NCI-H1092 (cell line): ENCODE data around the gene HSPA1B.
A peak's percentile ranks its signal among the peaks of the same experiment; 100 is the strongest.
"Not testable (repeated sequence)": the region's sequence is repeated elsewhere in the genome, so short reads cannot be mapped to it uniquely, and the experiment has no call there.

ENCODE experiments used
- DNase-seq: peaks from one replicate; lab custom pipeline; 2025; lab: John Stamatoyannopoulos, UW

The HSPA1B gene

DNA sequence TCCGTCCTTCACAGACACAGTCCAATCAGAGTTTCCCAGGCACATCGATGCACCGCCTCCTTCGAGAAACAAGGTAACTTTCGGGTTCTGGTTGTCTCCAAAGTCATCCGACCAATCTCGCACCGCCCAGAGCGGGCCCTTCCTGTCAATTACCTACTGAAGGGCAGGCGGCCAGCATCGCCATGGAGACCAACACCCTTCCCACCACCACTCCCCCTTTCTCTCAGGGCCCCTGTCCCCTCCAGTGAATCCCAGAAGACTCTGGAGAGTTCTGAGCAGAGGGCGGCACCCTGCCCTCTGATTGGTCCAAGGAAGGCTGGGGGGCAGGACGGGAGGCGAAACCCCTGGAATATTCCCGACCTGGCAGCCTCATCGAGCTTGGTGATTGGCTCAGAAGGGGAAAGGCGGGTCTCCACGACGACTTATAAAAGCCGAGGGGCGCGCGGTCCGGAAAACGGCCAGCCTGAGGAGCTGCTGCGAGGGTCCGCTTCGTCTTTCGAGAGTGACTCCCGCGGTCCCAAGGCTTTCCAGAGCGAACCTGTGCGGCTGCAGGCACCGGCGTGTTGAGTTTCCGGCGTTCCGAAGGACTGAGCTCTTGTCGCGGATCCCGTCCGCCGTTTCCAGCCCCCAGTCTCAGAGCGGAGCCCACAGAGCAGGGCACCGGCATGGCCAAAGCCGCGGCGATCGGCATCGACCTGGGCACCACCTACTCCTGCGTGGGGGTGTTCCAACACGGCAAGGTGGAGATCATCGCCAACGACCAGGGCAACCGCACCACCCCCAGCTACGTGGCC is at the start of gene HSPA1B:
Gene HSPA1B, plus strand, starts transcription at position 453 of the 794 bp plus-strand sequence. Its CDS starts 213 bp downstream, at position 666.
- peak; percentile 94 for DNase-seq

DNA sequence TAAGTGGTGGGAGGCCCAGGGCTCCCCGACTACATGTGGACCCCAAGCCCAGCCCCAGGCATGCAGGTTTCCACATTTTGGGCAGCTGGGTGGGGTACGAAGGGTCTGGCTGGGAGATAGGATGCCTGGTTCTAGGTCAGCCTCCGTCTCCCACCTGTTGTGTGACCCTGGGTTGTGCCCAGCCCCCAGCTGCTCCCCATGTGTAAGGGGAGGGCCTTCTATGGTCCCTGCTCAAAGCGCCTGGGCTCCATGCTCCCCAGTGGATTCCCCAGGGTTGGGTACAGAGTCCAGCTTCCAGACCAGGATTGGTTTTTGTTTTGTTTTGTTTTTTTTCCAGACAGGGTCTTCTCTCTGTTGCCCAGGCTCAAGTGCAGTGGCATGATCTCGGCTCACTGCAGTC is 49.3 kb upstream of the HSPA1B start:
- DNase-seq: no peak

DNA sequence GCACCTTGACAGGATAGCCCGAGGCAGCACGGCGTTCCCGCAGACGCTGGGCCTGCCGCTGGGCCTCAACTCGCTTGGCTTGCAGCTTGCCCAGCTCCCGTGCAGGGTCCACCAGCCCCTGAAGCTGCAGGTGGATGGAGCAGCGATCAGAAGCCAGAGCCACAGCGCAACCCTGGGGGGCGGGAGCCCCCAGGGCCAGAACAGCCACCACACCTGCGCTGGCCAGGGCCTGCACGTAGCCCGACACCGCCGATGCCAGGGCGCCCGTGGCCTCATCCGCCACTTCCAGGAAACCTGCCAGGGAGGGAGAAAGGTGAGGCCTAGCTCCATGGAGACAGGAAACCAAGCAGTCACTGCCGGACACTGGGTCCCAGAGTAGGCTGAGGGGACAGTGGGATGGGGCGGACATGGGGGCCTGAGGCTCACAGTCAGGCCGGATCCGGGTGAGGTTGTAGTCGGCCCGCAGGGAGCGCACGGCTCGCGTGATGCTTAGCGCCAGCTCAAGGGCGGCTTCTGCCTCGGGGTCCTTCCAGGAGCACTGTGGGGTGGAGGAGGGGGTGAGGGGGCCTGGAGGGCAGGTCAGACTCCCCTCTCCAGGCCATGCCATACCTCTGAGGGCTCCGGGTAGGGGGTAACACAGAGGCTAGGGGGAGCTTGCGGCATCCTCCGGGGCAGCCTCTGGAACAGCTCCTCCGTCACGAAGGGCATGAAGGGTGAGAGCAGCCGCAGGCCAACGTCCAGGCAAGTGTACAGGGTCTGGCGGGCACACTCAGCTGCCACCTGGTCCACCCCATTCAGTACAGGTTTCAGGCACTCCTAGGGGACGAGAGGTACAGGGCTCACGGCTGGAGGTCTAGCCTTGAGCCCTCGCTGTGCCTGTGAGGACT is 48.3 kb upstream of the HSPA1B start:
- no peak for DNase-seq

DNA sequence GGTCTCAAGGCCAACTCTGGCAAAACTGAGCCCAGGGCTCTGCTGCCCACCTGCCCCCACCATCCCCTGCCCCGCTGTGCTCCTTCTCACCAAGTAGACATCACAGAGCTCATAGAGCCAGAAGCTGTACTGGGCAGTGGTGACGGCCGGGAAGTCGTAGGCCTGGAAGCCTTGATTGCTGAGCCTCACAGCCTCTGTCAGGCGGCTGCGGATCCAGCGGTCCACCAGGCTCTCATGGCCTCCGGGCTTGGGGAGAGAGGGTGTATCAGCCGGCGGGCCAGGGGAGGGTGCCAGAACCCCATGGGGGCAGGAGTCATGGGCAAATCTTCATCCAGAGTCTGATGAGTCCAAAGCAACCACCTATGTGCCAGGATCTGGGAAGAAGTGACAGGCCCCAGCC is 47.6 kb upstream of the HSPA1B start:
- no peak for DNase-seq

DNA sequence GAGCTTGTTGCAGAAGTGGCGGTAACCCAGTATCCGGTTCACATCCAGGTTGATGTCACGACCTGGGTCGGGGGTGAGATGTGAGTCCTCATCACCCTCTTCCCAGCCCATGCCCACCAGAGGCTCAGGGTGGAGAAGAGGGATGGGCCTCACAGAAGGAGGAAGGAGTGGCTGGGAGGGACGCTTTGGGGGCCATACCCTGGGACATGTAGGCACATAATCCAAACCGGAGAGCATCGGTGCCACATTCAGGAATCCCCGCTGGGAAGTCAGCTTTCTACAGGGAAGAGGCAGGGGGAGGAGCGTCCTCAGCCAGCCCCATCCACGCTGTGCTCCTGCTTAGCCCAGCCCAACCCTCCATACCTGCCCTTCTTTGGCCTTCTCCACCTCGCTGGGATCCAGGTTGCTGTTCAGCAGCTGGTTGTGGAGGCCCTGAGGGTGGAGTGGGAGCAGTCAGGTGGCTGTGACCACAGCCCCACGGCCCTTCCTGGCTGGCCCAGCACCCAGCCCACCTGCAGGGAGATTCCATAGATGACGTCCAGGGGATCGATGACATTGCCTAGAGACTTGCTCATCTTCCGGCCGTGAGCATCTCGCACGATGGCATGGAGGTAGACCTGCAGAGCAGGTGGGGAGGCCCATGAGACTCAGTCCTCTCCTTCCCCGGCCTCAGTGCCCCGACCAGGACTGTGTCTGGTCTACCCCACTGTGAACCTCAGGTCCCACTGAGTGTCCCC is 46.9 kb upstream of the HSPA1B start:
- DNase-seq: no peak

DNA sequence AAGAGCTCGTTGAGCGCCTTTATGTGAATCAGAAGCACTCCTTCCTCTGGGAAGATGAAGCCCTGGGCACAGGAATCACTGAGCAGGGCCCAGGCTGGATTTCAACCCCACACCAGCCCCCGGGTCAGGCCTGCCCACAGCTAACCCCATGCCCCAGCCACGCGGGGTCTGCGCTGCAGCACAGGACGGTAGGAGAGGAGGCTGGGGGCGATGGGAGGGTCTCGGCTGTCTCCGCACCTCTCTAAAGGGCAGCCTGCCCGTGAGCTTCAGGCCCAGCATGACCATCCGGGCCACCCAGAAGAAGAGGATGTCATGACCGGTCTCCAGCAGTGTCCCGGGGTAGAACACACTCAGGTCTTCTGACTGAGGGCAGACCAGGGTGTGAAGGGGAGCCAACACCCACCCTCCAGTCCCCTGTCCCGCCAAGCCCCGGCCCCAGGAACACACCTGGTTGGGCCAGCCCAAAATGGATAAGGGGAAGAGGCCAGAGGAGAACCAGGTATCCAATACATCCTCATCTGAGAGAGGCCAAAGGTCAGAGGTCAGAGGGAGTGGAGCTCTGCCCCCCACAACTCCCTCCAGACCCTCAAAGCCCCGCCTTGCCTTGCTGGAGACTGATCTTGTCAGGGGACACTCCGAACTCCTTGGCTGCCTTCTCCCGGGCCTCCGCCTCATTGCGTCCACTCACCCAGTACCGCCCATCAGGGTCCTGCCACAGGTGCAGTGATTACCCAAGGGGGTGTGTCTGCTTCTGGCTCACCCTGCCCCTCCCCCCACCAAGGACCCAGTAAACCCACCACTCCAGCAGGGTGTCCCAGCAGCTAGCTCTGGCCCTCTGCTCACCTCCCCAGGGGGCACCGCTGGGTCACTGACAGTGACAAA is 46.1 kb upstream of the HSPA1B start:
- DNase-seq: no peak

DNA sequence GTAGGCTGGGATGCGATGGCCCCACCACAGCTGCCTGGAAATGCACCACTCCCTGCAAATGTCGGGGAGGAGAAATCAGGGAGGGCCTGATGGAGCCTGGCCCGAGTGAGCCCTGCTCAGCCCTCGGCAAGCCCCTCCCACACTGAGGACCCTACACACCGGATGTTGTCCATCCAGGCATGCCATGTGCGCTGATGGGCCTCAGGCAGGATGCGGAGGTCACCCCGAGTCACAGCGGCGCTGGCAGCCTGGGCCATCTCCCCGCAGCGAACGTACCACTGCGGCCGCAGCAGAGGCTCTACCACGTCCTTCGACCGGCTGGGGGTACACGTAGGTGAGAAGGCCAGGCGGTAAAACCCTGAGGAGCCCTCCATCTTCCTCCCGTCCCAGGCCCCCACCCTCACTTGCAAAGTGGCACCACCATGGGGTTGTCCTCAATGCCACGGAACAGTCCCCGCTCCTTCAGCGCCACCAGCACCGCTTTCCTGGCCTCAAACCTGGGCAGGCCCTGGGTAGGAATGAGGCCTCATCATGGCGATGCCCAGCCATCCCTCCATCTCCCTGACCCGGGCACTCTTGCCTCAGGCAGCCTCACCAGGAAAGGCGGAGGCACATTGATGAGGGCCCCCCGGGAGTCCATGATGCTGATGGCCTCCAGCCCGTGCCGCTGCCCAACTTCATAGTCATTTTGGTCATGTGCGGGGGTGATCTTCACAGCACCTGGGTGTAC is 45.2 kb upstream of the HSPA1B start:
- no peak for DNase-seq

DNA sequence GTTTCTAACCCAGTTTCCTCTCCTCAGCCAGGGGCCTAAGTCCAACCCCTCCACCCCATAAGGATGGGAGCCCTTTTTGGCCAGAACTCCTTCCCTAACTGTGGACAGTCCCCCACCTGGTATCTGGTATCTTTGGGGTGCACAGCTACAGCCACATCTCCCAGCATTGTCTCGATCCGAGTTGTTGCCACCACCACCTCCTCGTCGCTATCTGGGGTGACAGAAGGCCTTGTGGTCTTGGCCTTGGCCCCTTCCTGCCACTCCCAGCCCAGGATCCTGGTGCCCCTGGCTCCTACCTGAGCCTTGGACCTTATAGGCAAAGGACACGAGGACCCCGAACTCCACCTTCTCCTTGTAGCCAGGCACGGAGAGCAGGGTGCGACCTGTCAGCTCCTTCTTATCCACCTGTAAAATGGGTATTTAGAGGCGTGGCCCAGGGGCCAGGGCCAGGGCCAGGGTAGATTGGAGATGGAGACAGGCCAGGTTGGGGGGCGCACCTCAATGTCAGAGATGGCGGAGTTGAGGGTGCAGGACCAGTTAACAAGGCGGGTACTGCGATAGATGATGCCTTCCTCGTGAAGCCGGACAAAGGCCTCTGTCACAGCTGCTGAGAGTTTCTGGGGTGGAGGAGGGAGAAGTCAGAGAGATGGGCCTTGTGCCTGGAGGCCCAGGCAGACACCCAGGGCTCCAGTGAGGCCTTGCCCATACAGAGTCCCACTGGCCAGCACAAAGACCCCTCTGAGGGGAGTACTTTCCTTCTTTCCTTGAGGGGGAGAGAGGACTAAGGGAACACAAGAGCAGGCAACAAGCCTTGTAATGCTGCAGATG is 43.2 kb upstream of the HSPA1B start:
- no peak for DNase-seq

DNA sequence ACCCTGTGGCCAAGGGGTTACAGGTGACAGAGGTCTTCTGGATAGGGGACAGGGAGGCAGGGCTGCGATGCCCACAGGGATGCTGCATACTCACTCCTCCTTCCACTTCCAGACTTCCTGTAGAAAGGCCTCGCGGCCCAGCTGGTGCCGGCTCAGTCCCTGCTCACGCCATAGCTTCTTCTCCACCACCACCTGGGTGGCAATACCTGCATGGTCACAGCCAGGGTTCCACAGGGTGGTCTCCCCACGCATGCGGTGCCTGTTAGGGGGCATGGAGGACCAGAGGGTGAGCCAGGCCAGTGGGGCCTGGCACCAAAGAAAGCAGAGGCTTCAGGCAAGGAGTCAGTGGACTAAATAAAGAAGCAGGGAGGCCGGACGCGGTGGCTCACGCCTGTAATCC is 42.1 kb upstream of the HSPA1B start:
- no peak for DNase-seq

DNA sequence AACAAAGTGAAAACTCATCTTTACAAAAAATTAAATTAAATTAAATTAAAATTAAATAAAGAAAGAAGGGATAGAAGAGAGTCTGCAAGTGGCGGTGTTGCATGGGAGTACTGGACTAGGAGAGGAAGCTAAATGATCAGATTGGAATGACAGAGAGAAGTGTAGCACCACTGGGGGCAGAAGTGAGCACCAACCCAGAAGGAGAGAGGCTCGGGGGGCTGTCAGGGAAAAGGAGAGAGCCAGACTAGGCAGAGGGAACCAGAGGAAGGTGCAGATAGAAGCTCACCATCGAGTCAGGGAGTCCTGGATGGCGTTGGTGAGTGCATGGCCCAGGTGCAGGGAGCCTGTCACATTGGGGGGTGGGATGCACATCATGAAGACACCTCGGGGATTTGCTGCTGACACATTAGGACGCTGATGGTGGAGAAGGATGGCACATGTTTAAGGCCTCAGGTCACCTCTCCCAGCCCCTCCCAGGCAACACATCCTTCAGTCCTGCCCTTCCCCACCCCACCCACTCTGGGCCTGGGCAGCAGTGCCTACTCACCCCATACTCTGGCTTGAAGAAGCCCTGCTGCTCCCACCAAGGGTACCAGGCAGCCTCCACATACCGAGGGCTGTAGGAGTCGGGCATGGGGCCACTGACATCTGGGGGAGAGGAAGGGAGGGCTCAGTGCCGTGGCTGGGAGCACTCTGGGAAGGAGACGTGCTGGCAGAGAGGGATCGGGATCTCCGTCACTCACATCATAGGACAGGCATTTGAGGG is 36.0 kb upstream of the HSPA1B start:
- peak; percentile 13 for DNase-seq

DNA sequence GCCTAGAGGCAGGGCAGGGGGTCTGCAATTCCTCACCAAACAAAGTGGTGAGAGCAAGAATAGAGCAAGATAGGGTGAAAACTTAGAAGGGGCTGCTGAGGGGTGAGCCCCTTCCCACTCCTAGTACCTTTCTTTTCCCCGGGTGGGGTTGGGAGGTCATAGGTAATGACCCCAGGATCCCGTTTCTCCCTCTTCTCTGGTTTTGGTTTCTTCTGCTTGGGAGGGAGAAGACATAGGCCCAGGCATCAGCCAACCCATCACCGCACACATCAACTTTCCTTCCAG is 35.5 kb upstream of the HSPA1B start:
- DNase-seq: no peak

DNA sequence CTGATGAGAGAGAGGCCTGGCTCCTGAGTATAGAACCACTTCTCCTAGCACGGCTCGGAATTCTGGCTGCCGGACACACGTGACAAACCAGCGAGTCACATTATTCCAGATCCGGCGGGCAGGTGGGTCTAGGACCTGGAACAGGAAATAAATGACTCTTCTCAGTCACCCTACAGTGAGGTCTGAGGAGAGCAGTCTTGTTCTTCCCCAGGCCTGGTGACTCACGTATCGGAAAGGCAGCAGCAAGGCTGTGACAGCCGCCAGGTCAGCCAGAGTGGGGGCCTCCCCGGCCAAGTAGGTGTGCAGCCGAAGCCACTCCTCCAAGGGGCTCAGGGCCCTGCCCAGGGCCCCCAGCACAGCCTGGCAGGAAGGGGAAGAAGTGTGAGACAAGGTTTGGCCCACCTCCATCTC is 34.8 kb upstream of the HSPA1B start:
- DNase-seq: no peak

DNA sequence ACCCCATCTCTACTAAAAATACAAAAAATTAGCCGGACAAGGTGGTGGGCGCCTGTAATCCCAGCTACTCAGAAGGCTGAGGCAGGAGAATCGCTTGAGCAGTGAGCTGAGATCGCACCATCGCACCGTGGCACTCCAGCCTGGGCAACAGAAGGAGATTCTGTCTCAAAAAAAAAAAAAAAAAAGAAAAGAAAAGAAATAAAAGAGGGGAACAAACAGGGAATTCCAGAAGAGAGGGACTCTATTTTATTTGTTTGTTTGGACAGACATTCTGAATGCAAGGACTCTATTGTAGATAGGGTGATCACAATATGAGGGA is 33.7 kb upstream of the HSPA1B start:
- not testable (repeated sequence) for DNase-seq

DNA sequence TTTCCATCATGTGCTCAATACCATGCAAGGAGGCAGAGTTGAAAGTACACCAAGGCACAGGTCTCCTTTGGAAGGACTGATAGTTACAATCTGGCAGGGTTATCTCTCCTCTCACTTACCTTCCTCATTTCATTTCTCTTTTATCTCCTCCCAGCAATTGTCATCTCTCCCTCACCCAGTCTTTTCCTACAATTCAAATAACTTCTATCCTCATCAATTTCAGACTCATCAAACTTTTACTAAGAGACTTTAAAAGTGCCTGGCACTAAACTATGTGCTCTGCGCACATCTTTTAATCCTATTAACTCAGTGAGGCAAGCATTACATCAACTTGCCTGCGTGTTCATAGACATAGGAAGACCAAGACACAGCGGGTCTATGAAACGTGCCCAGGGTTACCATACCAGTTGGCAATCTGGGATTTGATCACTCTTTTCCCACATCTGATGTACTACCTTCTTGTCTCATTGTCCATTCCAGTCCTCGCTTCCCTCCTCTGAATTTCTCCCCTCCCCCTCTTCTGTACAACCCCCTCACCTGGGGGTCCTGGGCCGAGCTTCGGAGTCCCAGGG is 33.2 kb upstream of the HSPA1B start:
- no peak for DNase-seq

DNA sequence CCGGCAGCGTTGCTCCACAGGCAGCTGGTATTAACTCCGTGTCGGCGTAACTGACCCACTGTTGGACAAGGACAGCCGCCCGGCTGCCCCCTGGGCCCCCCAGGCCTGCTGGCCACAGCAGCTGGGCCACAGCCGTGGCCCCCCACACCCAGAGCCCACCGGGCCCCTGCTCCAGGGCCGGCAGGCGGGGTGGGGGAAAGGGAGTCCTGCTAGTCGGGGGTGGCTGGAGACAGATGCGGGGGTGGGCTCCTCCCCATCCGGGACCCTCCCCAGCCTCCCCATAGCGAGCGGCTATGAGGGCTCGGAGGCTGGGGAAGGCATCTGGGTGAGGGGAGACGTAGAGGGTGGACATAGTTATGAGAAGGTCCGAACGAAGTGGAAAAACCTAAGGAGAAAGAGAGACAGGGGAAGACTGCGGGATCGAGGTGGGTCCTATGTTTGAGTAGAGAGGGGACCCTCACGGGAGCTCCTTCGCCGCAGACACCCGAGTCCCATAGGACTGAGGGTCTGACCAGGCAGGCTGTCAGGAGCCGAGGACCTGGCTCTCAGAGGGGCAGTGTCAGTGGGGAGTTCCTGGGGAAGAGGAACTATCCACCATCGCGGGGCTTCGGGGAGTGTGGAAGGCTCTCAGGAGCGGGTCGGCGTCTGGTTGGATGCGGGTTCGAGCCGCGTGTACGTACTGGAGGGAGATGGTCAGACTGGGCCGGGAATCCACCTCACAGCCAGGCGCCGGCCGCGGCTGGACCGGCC is 32.5 kb upstream of the HSPA1B start:
- DNase-seq: no peak

DNA sequence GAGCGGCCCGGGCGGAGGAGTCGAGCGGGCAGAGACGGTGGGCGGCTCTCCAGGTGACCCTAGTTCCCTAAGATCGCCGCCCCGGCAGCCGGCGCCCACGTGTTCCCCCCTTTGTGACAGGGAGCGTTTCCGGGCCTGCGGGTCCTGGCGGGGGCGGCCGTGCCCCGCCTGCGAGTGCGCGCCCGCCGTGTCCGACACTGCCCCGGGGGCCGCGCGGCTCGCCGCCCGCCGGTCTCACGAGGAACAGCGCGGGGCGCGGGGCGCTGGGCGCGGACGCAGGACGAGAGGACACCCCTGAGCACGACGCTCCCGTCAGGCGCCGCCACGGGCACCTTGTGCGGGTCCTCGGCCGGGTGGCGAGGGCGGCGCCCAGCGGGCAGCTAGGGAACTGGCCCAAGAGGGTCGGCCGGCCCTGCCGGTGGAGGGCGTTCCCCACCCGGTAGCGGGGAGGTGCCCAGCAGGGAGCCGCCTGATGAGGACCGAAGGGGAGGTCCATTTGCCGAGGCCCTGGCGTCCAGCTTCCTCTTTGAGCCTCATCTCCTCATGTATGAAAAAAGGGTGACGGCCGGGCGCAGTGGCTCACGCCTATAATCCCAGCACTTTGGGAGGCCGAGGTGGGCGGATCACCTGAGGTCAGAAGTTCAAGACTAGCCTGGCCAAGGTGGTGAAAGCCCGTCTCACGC is 31.8 kb upstream of the HSPA1B start, which contains the start of gene VARS1:
Gene VARS1, minus strand, starts transcription at position 137 of the 683 bp plus-strand sequence. CDS start 535 bp downstream, outside the sequence.
- DNase-seq: peak; percentile 77

DNA sequence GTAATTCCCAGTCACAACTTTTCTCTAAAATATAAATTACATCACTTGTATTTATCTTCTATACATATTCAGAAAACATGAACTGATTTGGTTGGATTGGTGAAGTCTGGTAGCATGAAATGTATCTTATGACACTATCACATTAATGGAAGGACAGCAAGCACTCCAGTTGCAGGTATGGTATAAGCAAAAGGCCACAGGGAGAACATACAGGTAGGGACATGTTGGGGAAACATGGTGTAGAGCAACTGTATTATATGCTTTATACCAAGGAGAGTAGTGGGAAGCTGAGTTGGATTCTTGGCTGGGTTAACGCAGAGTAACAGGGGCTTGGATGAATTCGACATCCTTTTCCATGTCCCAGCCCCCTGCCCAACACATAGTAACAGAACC is 30.5 kb upstream of the HSPA1B start:
- no peak for DNase-seq

DNA sequence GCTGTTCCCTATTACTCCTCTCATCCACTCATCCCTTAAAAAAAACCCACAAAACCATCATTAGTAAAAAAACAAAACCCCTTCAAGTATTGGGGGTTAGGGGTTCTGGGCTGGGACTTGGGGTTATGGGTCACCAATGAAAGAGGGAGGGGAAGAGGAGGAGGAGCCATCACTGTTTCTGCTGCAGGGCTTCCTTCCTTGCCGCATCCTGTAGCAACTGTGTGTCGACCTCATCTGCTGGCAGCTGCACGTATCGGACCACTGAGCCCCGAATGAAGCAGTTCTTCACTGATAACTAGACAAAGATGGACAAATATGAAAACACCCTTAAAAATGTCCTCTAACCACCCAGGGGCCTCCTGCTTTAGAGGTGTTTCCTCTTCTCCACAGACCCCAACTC is 29.9 kb upstream of the HSPA1B start:
- no peak for DNase-seq
